WERI-Rb-1 (cell line): ENCODE results near the gene NDP.

Experiments
- DNase-seq: peaks from one replicate; pipeline ENCODE4 v3.0.0-alpha.2; 2020
- H3K27ac ChIP-seq: fragments of 250-450 bp; sonication (Bioruptor Pico); 2 replicates; pipeline ENCODE4 v1.5.1; 2020; ENCODE audit warnings: mild to moderate bottlenecking, moderate library complexity
- H3K27me3 ChIP-seq: fragments of 250-450 bp; sonication (Bioruptor Pico); 2 replicates; pipeline ENCODE4 v1.5.1; 2021; ENCODE audit warnings: mild to moderate bottlenecking, low read depth, moderate library complexity; ENCODE audit not compliant: insufficient read depth, severe bottlenecking
- H3K36me3 ChIP-seq: fragments of 250-450 bp; sonication (Bioruptor Pico); 2 replicates; pipeline ENCODE4 v1.5.1; 2020; ENCODE audit warnings: mild to moderate bottlenecking, moderate library complexity
- H3K4me3 ChIP-seq: 2 replicates; pipeline ENCODE4 v1.5.1; 2011; ENCODE audit warnings: low read depth, mild to moderate bottlenecking, control low read depth, low read length
- H3K9me3 ChIP-seq: fragments of 250-450 bp; sonication (Bioruptor Pico); 2 replicates; pipeline ENCODE4 v1.5.1; 2021; ENCODE audit warnings: mild to moderate bottlenecking, moderate library complexity; ENCODE audit not compliant: severe bottlenecking
- CTCF ChIP-seq: IDR thresholded peaks from 2 replicates; pipeline ENCODE4 v1.5.1; 2011; ENCODE audit warnings: low read depth, mild to moderate bottlenecking, control low read depth, inconsistent platforms, low read length

NDP gene

GRCh38 chrX:44012484-44013096 lies 39.4 kb upstream of the NDP start:
- Histone ChIP-seq H3K9me3 (no peaks in the 10 kb centered on the region), H3K36me3 (no peaks in the 10 kb centered on the region), H3K27ac (no peak overlapping the region), H3K27me3 (no peaks in the 10 kb centered on the region), H3K4me3 (no peak overlapping the region)
- TF ChIP-seq CTCF, result no peak
- DNase-seq, result no peak

GRCh38 chrX:44011506-44011905 lies 38.3 kb upstream of the NDP start:
- Histone ChIP-seq H3K9me3 (no peaks in the 10 kb centered on the region), H3K36me3 (no peaks in the 10 kb centered on the region), H3K4me3 (no peak overlapping the region), H3K27me3 (no peaks in the 10 kb centered on the region), H3K27ac (no peak overlapping the region)
- TF ChIP-seq CTCF, result no peak
- DNase-seq, result no peak

GRCh38 chrX:44010626-44011025 lies 37.4 kb upstream of the NDP start:
- no peaks in the 10 kb centered on the region for H3K36me3 ChIP-seq
- no peak for DNase-seq
- no peaks in the 10 kb centered on the region for H3K27me3 ChIP-seq
- H3K27ac ChIP-seq, result no peak overlapping the region
- H3K9me3 ChIP-seq, result no peaks in the 10 kb centered on the region
- TF ChIP-seq CTCF, result no peak
- no peak overlapping the region for H3K4me3 ChIP-seq

- H3K36me3 ChIP-seq, result no peaks in the 10 kb centered on the region
- no peak for DNase-seq
- no peaks in the 10 kb centered on the region for H3K9me3 ChIP-seq
- no peak for TF ChIP-seq CTCF
- no peak overlapping the region for H3K4me3 ChIP-seq
- H3K27ac ChIP-seq, result no peak overlapping the region
- H3K27me3 ChIP-seq, result peaks cover 2% of the 10 kb centered on the region
These were observed 32.9 kb upstream of the NDP start for GRCh38 chrX:44006081-44006480.

- Histone ChIP-seq H3K9me3 (no peaks in the 10 kb centered on the region), H3K27ac (no peak overlapping the region), H3K27me3 (peaks cover 2% of the 10 kb centered on the region), H3K4me3 (no peak overlapping the region), H3K36me3 (no peaks in the 10 kb centered on the region)
- DNase-seq, result no peak
- no peak for TF ChIP-seq CTCF
These were observed 30.8 kb upstream of the NDP start for GRCh38 chrX:44003975-44004374.

- no peak for DNase-seq
- H3K4me3 ChIP-seq, result no peak overlapping the region
- no peak for TF ChIP-seq CTCF
- no peaks in the 10 kb centered on the region for H3K9me3 ChIP-seq
- no peaks in the 10 kb centered on the region for H3K36me3 ChIP-seq
- no peak overlapping the region for H3K27ac ChIP-seq
- H3K27me3 ChIP-seq, result peaks cover 2% of the 10 kb centered on the region
These were observed 29.4 kb upstream of the NDP start for GRCh38 chrX:44002567-44002966.
